Gastroesophageal sphincter (tissue), 3 donors: ENCODE results near the gene CDH5.

ENCODE experiments used
- EP300 ChIP-seq: sonication (generic); formaldehyde crosslinking; IDR thresholded peaks from one replicate; pipeline ENCODE4 v1.6.1; 2017; ENCODE audit warnings: antibody characterized with exemption, mild to moderate bottlenecking
- POLR2AphosphoS5 ChIP-seq: sonication (generic); formaldehyde crosslinking; IDR thresholded peaks from one replicate; pipeline ENCODE4 v1.6.1; 2017; ENCODE audit warnings: antibody characterized with exemption
- TF ChIP-seq, protein P1 (sequence below), 4 experiments: fragments of 200-600 bp in 2 of 4; fragments of 450-650 bp in 2 of 4; sonication (generic) in 1 of 4; IDR thresholded peaks; one replicate each; pipeline ENCODE4 v1.5.1; 2017 to 2019; ENCODE audit warnings: antibody characterized with exemption in 4 of 4, mild to moderate bottlenecking in 2 of 4, moderate library complexity in 2 of 4

DNA sequence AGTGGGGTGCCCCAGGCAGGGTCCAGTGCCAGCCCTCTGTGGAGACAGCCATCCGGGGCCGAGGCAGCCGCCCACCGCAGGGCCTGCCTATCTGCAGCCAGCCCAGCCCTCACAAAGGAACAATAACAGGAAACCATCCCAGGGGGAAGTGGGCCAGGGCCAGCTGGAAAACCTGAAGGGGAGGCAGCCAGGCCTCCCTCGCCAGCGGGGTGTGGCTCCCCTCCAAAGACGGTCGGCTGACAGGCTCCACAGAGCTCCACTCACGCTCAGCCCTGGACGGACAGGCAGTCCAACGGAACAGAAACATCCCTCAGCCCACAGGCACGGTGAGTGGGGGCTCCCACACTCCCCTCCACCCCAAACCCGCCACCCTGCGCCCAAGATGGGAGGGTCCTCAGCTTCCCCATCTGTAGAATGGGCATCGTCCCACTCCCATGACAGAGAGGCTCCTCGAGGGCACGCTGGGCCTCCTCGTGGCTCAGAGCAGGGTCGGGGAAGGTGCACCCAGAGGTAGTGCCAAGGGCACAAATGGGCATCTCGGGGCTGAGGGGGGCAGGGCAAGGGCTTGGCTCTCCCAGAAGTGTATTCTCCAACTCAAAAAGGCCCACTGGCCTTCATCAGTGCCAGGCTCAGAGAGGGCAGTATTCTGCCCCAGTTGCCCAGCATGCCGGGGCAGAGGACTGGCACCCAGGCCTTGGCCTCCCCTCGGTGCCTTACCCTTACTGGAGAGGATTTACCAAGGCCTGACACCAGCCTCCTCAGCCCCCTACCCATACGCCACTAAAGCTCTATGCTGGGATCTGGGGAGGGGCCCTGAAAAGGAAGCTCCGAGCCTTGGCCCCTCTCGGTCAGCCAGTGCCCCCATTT lies at the start of gene CDH5:
- TF ChIP-seq, protein P1, sequence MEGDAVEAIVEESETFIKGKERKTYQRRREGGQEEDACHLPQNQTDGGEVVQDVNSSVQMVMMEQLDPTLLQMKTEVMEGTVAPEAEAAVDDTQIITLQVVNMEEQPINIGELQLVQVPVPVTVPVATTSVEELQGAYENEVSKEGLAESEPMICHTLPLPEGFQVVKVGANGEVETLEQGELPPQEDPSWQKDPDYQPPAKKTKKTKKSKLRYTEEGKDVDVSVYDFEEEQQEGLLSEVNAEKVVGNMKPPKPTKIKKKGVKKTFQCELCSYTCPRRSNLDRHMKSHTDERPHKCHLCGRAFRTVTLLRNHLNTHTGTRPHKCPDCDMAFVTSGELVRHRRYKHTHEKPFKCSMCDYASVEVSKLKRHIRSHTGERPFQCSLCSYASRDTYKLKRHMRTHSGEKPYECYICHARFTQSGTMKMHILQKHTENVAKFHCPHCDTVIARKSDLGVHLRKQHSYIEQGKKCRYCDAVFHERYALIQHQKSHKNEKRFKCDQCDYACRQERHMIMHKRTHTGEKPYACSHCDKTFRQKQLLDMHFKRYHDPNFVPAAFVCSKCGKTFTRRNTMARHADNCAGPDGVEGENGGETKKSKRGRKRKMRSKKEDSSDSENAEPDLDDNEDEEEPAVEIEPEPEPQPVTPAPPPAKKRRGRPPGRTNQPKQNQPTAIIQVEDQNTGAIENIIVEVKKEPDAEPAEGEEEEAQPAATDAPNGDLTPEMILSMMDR (IDR thresholded peaks at IDR 0.05): no peak
- TF ChIP-seq EP300: no peak
- peak; percentile 32 for TF ChIP-seq POLR2AphosphoS5
